ENCODE measurements around the gene TGM1.
"Not testable (repeated sequence)": the region's sequence is repeated elsewhere in the genome, so short reads cannot be mapped to it uniquely, and the experiment has no call there.

- TF ChIP-seq EZH2 (IDR thresholded peaks at IDR 0.05; ENCODE audit: borderline replicate concordance); CTCF (IDR thresholded peaks at IDR 0.05; ENCODE audit: poor library complexity); EZH2phosphoT487 (IDR thresholded peaks at IDR 0.05; ENCODE audit: low read depth, severe bottlenecking, unreplicated experiment): not testable (repeated sequence)
These were observed 40.0 kb downstream of the TGM1 start for GRCh38 chr14:24222987-24223386.

All from hepatocyte (in vitro differentiated cells).